ENCODE data around the gene ARL4D.

The ARL4D gene

DNA sequence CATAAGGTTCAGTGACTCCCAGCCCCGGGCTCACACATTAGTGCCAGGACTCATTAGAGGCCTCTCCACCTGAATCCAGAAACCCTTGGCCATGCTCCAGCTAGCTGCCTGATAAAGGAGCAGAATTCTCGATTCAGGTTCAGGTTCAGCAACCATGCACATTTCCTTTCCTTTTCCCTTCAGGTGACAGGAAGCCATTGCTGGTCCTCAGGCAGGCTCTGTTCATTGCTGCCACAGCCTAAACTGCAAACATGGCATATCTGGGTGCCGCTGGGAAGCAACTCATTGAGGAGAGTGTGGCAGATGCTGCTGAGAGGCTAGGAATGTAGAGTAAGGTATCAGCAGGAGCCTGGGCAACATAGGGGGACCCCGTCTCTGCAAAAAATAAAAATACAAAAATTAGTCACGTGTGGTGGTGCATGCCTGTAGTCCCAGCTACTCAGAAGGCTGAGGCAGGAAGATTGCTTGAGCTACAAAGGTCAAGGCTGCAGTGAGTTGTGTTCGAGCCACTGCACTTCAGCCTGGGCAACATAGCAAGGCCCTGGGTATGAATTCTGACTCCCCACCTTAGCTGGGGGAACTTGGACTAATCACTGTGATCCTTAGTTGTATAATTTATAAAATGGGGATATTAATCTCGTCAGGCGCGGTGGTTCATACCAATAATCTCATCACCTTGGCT, 28.7 kb downstream of the ARL4D start:
- H3K9ac ChIP-seq (ENCODE audit: low read length): no peak overlapping the region
- H3K27me3 ChIP-seq (replicated peaks; ENCODE audit: insufficient read depth, low read length): peaks cover 87% of the 10 kb centered on the region
- DNase-seq: no peak
- H4K20me1 ChIP-seq (ENCODE audit: insufficient read depth, low read length): no peaks in the 10 kb centered on the region
- H3K79me2 ChIP-seq (ENCODE audit: low read length): no peaks in the 10 kb centered on the region
- H3K4me3 ChIP-seq (ENCODE audit: low read length): no peak overlapping the region
- H3K4me2 ChIP-seq (ENCODE audit: low read depth, low read length): no peak overlapping the region
- no peaks in the 10 kb centered on the region for H3K4me1 ChIP-seq (ENCODE audit: low read length)
- no peaks in the 10 kb centered on the region for H3K9me3 ChIP-seq (replicated peaks; ENCODE audit: insufficient read depth, low read length)
- H3K9me2 ChIP-seq (replicated peaks; ENCODE audit: insufficient read depth, low read length): no peaks in the 10 kb centered on the region
- H2AFZ ChIP-seq (ENCODE audit: low read length): no peak overlapping the region
- H3F3A ChIP-seq (ENCODE audit: insufficient read depth, low read length): no peaks in the 10 kb centered on the region
- H3K36me3 ChIP-seq (replicated peaks; ENCODE audit: insufficient read depth, low read length): no peaks in the 10 kb centered on the region
- H3K27ac ChIP-seq (ENCODE audit: low read length): no peak overlapping the region
- TF ChIP-seq, protein P1, sequence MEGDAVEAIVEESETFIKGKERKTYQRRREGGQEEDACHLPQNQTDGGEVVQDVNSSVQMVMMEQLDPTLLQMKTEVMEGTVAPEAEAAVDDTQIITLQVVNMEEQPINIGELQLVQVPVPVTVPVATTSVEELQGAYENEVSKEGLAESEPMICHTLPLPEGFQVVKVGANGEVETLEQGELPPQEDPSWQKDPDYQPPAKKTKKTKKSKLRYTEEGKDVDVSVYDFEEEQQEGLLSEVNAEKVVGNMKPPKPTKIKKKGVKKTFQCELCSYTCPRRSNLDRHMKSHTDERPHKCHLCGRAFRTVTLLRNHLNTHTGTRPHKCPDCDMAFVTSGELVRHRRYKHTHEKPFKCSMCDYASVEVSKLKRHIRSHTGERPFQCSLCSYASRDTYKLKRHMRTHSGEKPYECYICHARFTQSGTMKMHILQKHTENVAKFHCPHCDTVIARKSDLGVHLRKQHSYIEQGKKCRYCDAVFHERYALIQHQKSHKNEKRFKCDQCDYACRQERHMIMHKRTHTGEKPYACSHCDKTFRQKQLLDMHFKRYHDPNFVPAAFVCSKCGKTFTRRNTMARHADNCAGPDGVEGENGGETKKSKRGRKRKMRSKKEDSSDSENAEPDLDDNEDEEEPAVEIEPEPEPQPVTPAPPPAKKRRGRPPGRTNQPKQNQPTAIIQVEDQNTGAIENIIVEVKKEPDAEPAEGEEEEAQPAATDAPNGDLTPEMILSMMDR (IDR thresholded peaks at IDR 0.05; ENCODE audit: low read length): no peak
- TF ChIP-seq EZH2 (optimal IDR thresholded peaks at IDR 0.05; ENCODE audit: low read depth, low read length) (no peak), EZH2phosphoT487 (IDR thresholded peaks at IDR 0.05; ENCODE audit: low read length) (no peak)

DNA sequence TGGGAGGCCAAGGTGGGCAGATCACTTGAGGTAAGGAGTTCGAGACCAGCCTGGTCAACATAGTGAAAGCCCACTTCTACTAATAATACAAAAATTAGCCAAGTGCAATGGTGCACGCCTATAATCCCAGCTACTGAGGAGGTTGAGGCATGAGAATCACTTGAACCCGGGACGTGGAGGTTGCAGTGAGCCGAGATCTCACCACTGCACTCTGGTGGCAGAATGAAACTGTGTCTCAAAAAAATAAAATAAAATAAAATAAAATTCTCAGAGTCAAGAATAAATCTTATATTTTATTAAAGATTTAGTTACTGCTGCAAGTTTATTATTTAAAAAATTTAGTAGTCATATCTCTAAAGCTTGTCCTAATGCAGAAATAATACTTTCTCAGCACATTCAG, 29.7 kb downstream of the ARL4D start:
- Histone ChIP-seq H3K4me3 (ENCODE audit: low read length) (no peak overlapping the region), H3K9me2 (replicated peaks; ENCODE audit: insufficient read depth, low read length) (no peaks in the 10 kb centered on the region), H2AFZ (ENCODE audit: low read length) (no peak overlapping the region), H3K9ac (ENCODE audit: low read length) (no peak overlapping the region), H3K79me2 (ENCODE audit: low read length) (no peaks in the 10 kb centered on the region), H3K4me1 (ENCODE audit: low read length) (no peaks in the 10 kb centered on the region), H3K27me3 (replicated peaks; ENCODE audit: insufficient read depth, low read length) (peaks cover 87% of the 10 kb centered on the region), H3K36me3 (replicated peaks; ENCODE audit: insufficient read depth, low read length) (no peaks in the 10 kb centered on the region), H3K9me3 (replicated peaks; ENCODE audit: insufficient read depth, low read length) (no peaks in the 10 kb centered on the region), H4K20me1 (ENCODE audit: insufficient read depth, low read length) (no peaks in the 10 kb centered on the region), H3K27ac (ENCODE audit: low read length) (no peak overlapping the region), H3F3A (ENCODE audit: insufficient read depth, low read length) (no peaks in the 10 kb centered on the region), H3K4me2 (ENCODE audit: low read depth, low read length) (no peak overlapping the region)
- TF ChIP-seq EZH2phosphoT487 (IDR thresholded peaks at IDR 0.05; ENCODE audit: low read length): no peak
- TF ChIP-seq EZH2 (optimal IDR thresholded peaks at IDR 0.05; ENCODE audit: low read depth, low read length): no peak
- TF ChIP-seq, protein P1 (IDR thresholded peaks at IDR 0.05; ENCODE audit: low read length): no peak
- DNase-seq: no peak

DNA sequence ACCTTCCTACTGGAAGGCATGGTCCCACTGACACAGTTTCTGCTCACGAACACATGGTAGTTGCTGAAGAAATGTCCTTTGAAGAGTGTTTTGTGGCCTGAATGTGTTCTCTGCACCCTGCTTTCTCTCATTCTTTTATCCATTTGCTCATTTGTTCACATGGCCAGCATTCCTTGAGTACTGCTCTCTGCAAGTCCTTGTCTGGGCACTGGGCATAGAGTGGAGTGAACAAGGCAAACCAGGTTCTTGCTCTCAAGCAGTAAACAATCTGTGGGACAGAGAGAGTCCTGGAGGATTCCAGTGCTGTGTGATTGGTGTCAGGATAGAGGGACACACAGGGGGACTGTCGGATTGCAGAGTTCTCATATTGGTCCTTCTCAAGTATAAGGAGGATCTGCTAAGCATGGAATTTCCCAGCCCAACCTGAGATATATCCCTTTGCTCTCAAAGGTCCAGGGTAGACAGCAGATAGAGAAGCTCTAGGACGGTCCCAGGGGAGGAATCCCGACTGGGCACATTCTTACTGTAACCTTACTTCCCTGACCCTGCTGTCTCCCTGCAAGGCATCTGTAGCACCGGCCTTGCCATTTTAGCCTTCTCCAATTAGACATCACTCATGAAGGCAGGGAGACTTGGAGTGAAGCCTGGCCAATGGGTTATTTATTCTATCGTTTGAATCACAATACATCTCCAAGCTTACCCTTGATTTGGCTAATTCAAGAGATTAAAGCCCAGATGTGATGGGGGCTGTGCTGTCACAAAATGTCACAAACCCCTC, 32.3 kb downstream of the ARL4D start:
- Histone ChIP-seq H2AFZ (ENCODE audit: low read length) (no peak overlapping the region), H3F3A (ENCODE audit: insufficient read depth, low read length) (no peaks in the 10 kb centered on the region), H4K20me1 (ENCODE audit: insufficient read depth, low read length) (no peaks in the 10 kb centered on the region), H3K9ac (ENCODE audit: low read length) (no peak overlapping the region), H3K4me3 (ENCODE audit: low read length) (no peak overlapping the region), H3K79me2 (ENCODE audit: low read length) (no peaks in the 10 kb centered on the region), H3K27ac (ENCODE audit: low read length) (no peak overlapping the region), H3K9me2 (replicated peaks; ENCODE audit: insufficient read depth, low read length) (no peaks in the 10 kb centered on the region), H3K4me1 (ENCODE audit: low read length) (no peaks in the 10 kb centered on the region), H3K27me3 (replicated peaks; ENCODE audit: insufficient read depth, low read length) (peaks cover 89% of the 10 kb centered on the region), H3K36me3 (replicated peaks; ENCODE audit: insufficient read depth, low read length) (no peaks in the 10 kb centered on the region), H3K4me2 (ENCODE audit: low read depth, low read length) (no peak overlapping the region), H3K9me3 (replicated peaks; ENCODE audit: insufficient read depth, low read length) (no peaks in the 10 kb centered on the region)
- TF ChIP-seq EZH2phosphoT487 (IDR thresholded peaks at IDR 0.05; ENCODE audit: low read length) (no peak), EZH2 (optimal IDR thresholded peaks at IDR 0.05; ENCODE audit: low read depth, low read length) (no peak)
- TF ChIP-seq, protein P1 (IDR thresholded peaks at IDR 0.05; ENCODE audit: low read length): no peak
- no peak for DNase-seq

All from MM.1S (cell line).